Activated naive CD4-positive, alpha-beta T cell treated with anti-CD3 and anti-CD28 coated beads, Interleukin-2, amount 50 U/mL, for 72 hours (primary cell): ENCODE measurements around the gene MB21D2. TPM values are rescaled to one million over a fixed set of nuclear protein-coding genes. Genes with fewer than 3 reads are reported as not detected.
"Not testable (repeated sequence)": the region's sequence is repeated elsewhere in the genome, so short reads cannot be mapped to it uniquely, and the experiment has no call there.

ENCODE experiments used
- ATAC-seq, 2 donors: fragments of 150-1000 bp; cut with Tn5 transposase; 2 replicates each; pipeline ENCODE4 v1.10.0; 2021; ENCODE audit warnings: mild to moderate bottlenecking in 2 of 2, moderate library complexity in 2 of 2
- DNase-seq, 2 donors: peaks; one replicate each; pipeline ENCODE4 v3.0.0; 2021 to 2022; ENCODE audit warnings: low spot score in 2 of 2
- H3K27ac Mint-ChIP-seq, 2 donors: one replicate each; pipeline ENCODE4 v1.8.0; 2022; ENCODE audit warnings: mild to moderate bottlenecking in 2 of 2, mixed read lengths in 2 of 2
- H3K36me3 Mint-ChIP-seq, 2 donors: one replicate each; pipeline ENCODE4 v1.8.0; 2022; ENCODE audit warnings: mixed read lengths in 2 of 2
- H3K9me3 Mint-ChIP-seq, 2 donors: one replicate each; pipeline ENCODE4 v1.8.0; 2022; ENCODE audit warnings: mixed read lengths in 2 of 2
- total RNA-seq, 2 donors: library from RNA; stranded (reverse); gene quantifications; one replicate each; pipeline ENCODE4 v1.2.3, GENCODE V29; 2022

MB21D2 gene
- total RNA-seq, 2 donors from 2014 or later, result 1.5 to 3.7 TPM

- Mint-ChIP-seq H3K27ac (no peak overlapping the region), H3K36me3 (no peaks in the 10 kb centered on the region), H3K9me3 (no peaks in the 10 kb centered on the region)
- DNase-seq (no peak), ATAC-seq (no peak)
These were observed 97.5 kb downstream of the MB21D2 start for GRCh38 chr3:192820161-192820560.

DNA sequence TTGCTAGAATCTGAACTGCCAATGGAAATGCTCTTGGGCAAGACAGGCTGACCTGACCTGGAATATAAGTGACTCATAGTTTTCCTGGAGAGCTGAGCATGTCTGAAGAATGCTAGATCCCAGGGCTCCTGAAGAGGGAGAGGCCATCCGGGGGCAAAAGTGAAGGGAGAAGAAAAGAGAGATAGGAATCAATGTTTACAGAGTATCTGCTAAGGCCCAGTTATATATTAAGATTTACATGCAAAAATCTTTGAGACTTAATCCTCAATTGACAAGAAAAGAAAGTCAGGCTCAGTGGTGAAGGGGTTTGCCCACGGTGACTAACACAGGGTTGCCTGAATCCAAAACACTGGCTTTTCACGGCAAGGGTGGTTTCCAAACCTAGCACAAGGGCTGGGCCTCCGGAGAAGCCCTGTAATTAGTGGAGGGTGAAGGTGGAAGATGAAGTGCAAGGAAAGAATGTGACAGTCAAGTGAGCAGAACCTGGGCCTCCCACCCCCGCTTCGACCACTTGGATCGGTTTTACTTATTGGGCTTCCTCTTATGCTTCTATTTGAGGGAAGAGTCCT is 98.6 kb downstream of the MB21D2 start:
- Mint-ChIP-seq H3K36me3 (no peaks in the 10 kb centered on the region), H3K9me3 (no peaks in the 10 kb centered on the region), H3K27ac (peak overlapping the region; percentile 32 to 84)
- ATAC-seq (peak; percentile 84 to 92), DNase-seq (no peak)

DNA sequence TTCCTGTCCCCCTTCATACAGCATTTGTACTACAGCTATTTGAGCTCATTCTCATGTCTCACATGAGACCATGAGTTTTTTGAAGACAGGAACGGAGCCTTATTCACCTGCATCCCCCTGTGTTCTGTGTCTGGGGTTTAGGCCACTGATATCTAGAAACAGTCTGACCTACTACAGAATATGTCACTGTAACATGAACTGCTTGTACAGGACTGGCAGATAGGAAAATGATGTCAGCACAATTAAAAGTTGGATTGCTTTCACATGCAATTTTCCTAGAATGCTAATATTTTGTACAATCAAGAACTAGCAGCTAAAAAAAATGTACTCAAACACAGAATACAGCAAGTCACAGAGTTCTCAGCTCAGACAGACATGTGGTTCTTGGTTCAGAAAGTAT is 99.5 kb downstream of the MB21D2 start:
- DNase-seq, result no peak
- Mint-ChIP-seq H3K27ac (peak overlapping the region; percentile 10 to 42), H3K36me3 (no peaks in the 10 kb centered on the region), H3K9me3 (no peaks in the 10 kb centered on the region)
- ATAC-seq, result no peak

GRCh38 chr3:192817506-192817905 is 100.2 kb downstream of the MB21D2 start:
- peak overlapping the region in 1 of 2 donors; percentile 42 for H3K27ac Mint-ChIP-seq
- no peaks in the 10 kb centered on the region for H3K9me3 Mint-ChIP-seq
- peak in 1 of 2 donors; percentile 5 for ATAC-seq
- no peak for DNase-seq
- no peaks in the 10 kb centered on the region for H3K36me3 Mint-ChIP-seq

- Mint-ChIP-seq H3K27ac (peak overlapping the region in 1 of 2 donors; percentile 42), H3K36me3 (no peaks in the 10 kb centered on the region), H3K9me3 (no peaks in the 10 kb centered on the region)
- ATAC-seq, result peak; percentile 77 to 79
- no peak for DNase-seq
These were observed 100.6 kb downstream of the MB21D2 start for GRCh38 chr3:192817053-192817452.

DNA sequence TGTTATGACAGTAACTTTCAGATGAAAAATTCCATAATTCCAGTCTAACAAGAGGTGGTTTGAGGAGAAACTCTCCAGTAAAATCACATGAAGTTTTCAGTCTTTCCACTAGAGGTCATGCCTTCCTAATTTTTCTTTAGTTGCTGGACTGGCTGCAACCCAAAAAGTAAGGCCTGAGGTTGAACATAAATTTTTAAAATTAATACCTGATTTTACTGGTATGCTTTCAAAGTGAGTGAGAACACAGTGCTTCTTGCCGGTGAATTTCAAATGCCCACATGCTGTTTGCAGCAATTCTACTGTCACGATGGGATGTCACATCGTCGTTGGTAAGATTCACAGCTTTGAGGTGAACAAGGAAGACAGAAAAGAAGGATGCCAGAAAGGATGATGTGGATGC is 101.3 kb downstream of the MB21D2 start:
- DNase-seq (no peak), ATAC-seq (no peak)
- no peaks in the 10 kb centered on the region for H3K9me3 Mint-ChIP-seq
- no peak overlapping the region for H3K27ac Mint-ChIP-seq
- no peaks in the 10 kb centered on the region for H3K36me3 Mint-ChIP-seq

- Mint-ChIP-seq H3K27ac (no peak overlapping the region), H3K9me3 (no peaks in the 10 kb centered on the region), H3K36me3 (no peaks in the 10 kb centered on the region)
- DNase-seq (no peak), ATAC-seq (no peak)
These were observed 104.8 kb downstream of the MB21D2 start for GRCh38 chr3:192812743-192813383.

DNA sequence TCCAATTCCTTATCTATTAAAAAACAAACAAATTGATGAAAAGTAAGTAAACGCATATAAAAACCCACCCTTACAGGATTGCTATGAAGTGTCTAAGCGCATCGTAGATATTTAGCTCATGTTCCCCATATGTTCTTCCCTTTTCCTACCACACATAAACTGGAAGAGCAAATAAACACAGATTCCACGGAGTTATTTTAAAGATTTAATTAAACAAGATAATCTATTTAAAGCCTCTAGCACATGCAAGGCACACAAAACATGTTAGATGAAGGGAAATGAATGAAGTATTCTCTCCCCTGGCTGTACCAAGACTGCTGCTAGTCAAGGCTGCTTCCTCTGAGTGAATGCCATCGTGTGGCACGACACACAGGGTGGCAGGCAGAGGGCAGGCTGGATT is 111.9 kb downstream of the MB21D2 start:
- H3K36me3 Mint-ChIP-seq, result no peaks in the 10 kb centered on the region

DNA sequence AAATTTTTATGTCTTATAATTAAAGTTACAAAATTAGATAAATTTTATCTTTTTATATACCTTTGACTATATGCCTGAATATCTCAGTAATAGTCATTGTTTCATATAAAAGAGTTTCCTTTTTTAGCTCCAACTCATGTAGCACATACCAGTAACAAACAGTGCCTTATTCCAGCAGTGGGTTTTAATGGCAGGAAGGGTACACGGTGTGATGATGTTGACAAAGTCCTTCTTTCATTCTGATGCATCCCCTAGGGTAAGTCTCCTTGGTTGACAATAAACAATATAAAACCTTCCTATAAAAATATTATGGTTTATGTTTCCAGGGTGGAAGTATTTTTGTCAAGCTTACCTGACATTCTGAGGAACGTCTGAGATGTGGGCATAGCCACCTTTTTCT is 113.2 kb downstream of the MB21D2 start:
- ATAC-seq, result no peak
- Mint-ChIP-seq H3K9me3 (no peaks in the 10 kb centered on the region), H3K27ac (no peak overlapping the region), H3K36me3 (no peaks in the 10 kb centered on the region)
- DNase-seq, result no peak

More for the DNA sequence above, 111.9 kb downstream of the MB21D2 start:
- Mint-ChIP-seq H3K27ac (no peak overlapping the region), H3K9me3 (no peaks in the 10 kb centered on the region)
- DNase-seq (no peak), ATAC-seq (no peak)

- Mint-ChIP-seq H3K9me3 (peaks cover 0 to 4% of the 10 kb centered on the region in 2 donors), H3K27ac (no peak overlapping the region), H3K36me3 (peaks cover 0 to 7% of the 10 kb centered on the region in 2 donors)
- DNase-seq (no peak), ATAC-seq (peak in 1 of 2 donors; percentile 35)
These were observed 114.4 kb downstream of the MB21D2 start for GRCh38 chr3:192802957-192803899.

- DNase-seq, result no peak
- no peak for ATAC-seq
- peaks cover 0 to 7% of the 10 kb centered on the region in 2 donors for H3K36me3 Mint-ChIP-seq
- peaks cover 0 to 4% of the 10 kb centered on the region in 2 donors for H3K9me3 Mint-ChIP-seq
- H3K27ac Mint-ChIP-seq, result no peak overlapping the region
These were observed 115.7 kb downstream of the MB21D2 start for GRCh38 chr3:192801985-192802384.

- ATAC-seq (no peak), DNase-seq (no peak)
- Mint-ChIP-seq H3K36me3 (peaks cover 0 to 7% of the 10 kb centered on the region in 2 donors), H3K9me3 (peaks cover 0 to 4% of the 10 kb centered on the region in 2 donors), H3K27ac (no peak overlapping the region)
These were observed 117.9 kb downstream of the MB21D2 start for GRCh38 chr3:192799721-192800120.

GRCh38 chr3:192795021-192795420 is 122.6 kb downstream of the MB21D2 start:
- peaks cover 0 to 4% of the 10 kb centered on the region in 2 donors for H3K9me3 Mint-ChIP-seq
- no peak for ATAC-seq

DNA sequence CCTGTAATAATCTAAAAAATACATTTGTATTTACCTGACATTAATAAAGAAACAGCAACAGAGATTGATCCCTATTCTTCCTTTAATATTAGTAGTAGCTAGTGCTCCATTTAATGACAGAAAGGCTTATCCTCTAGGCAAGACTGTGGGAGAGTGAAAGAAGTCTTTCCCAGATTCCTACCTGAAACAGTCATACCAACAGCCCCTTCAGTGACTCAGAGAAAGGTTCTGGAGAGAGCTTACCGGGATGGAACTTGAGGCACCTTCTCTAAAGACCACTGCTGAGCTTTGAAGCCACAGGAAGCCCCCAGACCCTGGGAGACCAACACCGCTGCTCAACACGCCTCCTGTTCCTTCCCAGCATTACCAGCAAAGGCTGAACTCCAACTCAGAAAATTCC is 123.4 kb downstream of the MB21D2 start:
- no peak for DNase-seq
- ATAC-seq, result no peak
- Mint-ChIP-seq H3K9me3 (peaks cover 0 to 3% of the 10 kb centered on the region in 2 donors), H3K36me3 (peaks cover 0 to 7% of the 10 kb centered on the region in 2 donors), H3K27ac (no peak overlapping the region)

More at GRCh38 chr3:192795021-192795420, 122.6 kb downstream of the MB21D2 start:
- no peak for DNase-seq
- Mint-ChIP-seq H3K27ac (no peak overlapping the region), H3K36me3 (peaks cover 0 to 7% of the 10 kb centered on the region in 2 donors)

GRCh38 chr3:192788816-192789515 is 128.7 kb downstream of the MB21D2 start:
- H3K27ac Mint-ChIP-seq, H3K9me3 Mint-ChIP-seq, DNase-seq, H3K36me3 Mint-ChIP-seq, ATAC-seq: not testable (repeated sequence)

DNA sequence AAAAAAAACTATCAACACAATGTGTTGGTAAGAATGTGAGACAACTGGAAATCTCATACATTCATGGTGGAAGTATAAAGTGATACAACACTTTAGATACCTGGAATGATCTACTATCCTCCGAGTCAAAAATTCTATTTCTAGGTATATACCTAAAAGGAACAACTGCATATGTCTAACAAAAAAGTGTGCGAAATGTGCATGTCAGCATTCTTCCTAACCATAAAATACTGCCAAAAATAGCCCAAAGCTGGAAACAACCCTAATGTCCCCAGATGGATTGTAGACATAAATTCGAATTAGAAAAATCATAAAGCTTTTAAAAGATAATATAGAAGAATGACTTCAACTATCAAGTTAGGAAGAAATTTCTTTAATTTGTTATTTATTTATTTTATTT is 139.1 kb downstream of the MB21D2 start:
- DNase-seq, result no peak
- Mint-ChIP-seq H3K36me3 (peaks cover 12 to 13% of the 10 kb centered on the region in 2 donors), H3K9me3 (peaks cover 12% of the 10 kb centered on the region in 2 donors), H3K27ac (no peak overlapping the region)
- no peak for ATAC-seq
